D721Med (cell line): Measurements from ENCODE around the gene CIDEB.

Source experiments
- DNase-seq: peaks from one replicate; pipeline ENCODE4 v3.0.0; 2011; ENCODE audit warnings: low spot score; ENCODE audit not compliant: insufficient read length
- FAIRE-seq: peaks from 2 replicates; lab custom pipeline; 2011; peaks lifted over from hg19 to GRCh38; lab: Jason Lieb, UNC
- CTCF ChIP-seq: IDR thresholded peaks from 2 replicates; pipeline ENCODE4 v1.5.1; 2012; ENCODE audit warnings: mild to moderate bottlenecking, control low read depth; ENCODE audit not compliant: insufficient read depth; ENCODE audit errors: missing control alignments

The CIDEB gene

GRCh38 chr14:24258119-24258518, 49.7 kb downstream of the CIDEB start:
- no peak for DNase-seq
- TF ChIP-seq CTCF: no peak
- no peak for FAIRE-seq

- no peak for TF ChIP-seq CTCF
- DNase-seq (no peak), FAIRE-seq (no peak)
Observed at GRCh38 chr14:24256960-24257359, 50.8 kb downstream of the CIDEB start.

- DNase-seq: no peak
- FAIRE-seq: no peak
- no peak for TF ChIP-seq CTCF
Observed at GRCh38 chr14:24255931-24256711, 51.7 kb downstream of the CIDEB start.

GRCh38 chr14:24255438-24255837, 52.3 kb downstream of the CIDEB start:
- FAIRE-seq (no peak), DNase-seq (no peak)
- no peak for TF ChIP-seq CTCF
